GM21528 (cell line): ENCODE results near the gene IGLL5.

Experiments used
- ATAC-seq: cut with Tn5 transposase; IDR thresholded peaks from one replicate; pipeline ENCODE4 v1.9.1; 2021; ENCODE audit warnings: mild to moderate bottlenecking, moderate library complexity; ENCODE audit not compliant: unreplicated experiment, low FRiP score

IGLL5 gene

DNA sequence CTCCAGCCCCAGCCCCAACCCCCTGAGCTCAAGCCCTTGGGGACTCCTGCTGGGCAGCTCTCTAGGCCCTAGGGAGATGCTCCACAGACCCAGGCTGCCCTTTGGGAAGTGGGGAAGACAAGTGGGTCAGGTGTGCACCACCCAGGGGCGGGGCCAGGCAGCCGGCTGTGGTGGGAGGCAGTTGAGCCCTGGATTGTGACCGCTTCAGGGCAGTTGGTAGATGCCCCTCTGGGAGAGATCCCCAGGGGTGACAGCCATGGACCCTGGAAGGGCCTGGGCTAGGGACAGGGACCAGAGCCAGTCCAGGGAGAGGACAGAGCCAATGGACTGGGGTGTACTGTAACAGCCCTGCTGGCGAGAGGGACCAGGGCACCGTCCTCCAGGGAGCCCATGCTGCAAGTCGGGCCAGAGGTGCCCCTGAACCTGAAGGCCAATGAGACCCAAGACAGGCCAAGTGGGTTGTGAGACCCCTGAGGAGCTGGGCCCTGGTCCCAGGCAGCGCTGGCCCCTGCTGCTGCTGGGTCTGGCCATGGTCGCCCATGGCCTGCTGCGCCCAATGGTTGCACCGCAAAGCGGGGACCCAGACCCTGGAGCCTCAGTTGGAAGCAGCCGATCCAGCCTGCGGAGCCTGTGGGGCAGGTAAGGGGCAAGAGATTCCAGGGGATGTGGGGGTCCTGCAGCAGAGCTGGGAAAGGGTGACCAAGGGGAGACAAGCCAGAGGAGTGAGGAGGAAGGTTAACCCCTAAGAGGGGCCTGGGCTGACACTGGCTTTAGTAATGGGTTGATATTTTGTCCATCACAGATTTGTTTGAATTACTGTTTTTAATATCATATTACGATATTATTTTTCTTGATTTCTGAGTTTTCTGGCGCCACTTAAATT is at the start of gene IGLL5:
Gene IGLL5, plus strand, starts transcription at position 196 of the 883 bp plus-strand sequence. Its CDS starts 238 bp downstream, at position 434.
- no peak for ATAC-seq

- ATAC-seq = no peak
These were observed 49.3 kb upstream of the IGLL5 start for GRCh38 chr22:22838148-22838786.

- ATAC-seq = no peak
These were observed 47.9 kb upstream of the IGLL5 start for GRCh38 chr22:22839570-22840314.

DNA sequence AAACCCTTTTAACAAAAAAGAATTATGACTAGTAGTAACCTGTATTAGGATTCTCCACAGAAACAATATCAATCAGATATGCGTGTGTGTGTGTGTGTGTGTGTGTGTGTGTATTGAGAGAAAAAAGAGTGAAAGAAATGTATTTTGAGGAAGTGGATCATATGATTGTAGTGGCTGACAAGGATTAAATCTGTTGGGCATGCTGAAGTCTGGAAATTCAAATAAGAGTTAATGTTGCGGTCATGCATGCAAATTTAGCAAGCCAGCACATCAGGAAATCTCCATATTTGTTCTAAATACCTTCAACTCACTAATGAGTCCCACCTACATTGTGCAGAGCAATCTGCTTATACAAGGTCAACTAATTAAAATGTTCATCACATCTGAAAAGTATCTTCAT is 46.8 kb upstream of the IGLL5 start:
- ATAC-seq = no peak

GRCh38 chr22:22841598-22841997 is 46.0 kb upstream of the IGLL5 start:
- no peak for ATAC-seq

DNA sequence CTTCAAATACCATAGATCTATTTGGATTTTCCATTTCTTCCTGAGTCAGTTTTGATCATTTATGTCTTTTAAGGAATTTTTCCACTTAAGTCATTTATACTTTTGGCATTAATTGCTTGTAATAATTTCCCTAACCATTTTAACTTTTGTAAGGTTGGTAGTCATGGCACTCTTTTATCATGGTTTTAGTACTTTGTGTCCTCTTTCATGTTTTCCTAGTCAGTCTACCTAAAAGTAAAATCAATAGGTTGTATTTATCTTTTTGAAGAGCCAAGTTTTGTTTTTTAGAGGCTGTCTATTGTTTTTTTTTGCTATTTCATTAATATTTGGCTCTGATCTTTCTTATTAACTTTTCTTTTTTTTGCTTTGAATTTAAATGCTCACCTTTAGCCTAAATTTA is 45.5 kb upstream of the IGLL5 start:
- ATAC-seq = no peak

GRCh38 chr22:22843848-22844247 is 43.8 kb upstream of the IGLL5 start:
- ATAC-seq = no peak

- no peak for ATAC-seq
These were observed 40.4 kb upstream of the IGLL5 start for GRCh38 chr22:22847241-22847640.

DNA sequence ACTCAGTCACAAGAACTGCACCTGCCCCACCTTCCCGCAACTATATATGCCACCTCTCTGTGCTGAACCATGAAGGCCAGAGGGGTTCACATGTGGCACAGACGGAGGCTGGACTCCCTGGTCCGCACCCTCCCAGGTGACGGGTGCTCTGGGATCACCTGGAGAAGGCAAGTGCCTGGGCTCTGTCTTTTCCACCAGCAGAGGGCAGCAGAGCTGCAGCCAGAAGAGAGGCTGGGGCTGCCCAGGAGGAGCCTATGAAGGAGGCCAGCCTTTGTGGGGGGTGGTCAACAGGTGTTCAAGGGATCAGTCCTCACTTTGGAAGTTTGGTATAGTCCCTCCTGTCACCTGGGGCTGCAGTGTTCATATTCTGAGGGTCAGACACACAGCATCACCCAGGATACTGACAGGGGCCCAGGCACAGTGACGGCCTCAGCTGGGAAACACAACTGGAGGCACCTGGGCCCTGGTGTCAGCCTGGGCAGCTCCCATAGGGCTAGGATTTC is 39.2 kb upstream of the IGLL5 start:
- no peak for ATAC-seq

DNA sequence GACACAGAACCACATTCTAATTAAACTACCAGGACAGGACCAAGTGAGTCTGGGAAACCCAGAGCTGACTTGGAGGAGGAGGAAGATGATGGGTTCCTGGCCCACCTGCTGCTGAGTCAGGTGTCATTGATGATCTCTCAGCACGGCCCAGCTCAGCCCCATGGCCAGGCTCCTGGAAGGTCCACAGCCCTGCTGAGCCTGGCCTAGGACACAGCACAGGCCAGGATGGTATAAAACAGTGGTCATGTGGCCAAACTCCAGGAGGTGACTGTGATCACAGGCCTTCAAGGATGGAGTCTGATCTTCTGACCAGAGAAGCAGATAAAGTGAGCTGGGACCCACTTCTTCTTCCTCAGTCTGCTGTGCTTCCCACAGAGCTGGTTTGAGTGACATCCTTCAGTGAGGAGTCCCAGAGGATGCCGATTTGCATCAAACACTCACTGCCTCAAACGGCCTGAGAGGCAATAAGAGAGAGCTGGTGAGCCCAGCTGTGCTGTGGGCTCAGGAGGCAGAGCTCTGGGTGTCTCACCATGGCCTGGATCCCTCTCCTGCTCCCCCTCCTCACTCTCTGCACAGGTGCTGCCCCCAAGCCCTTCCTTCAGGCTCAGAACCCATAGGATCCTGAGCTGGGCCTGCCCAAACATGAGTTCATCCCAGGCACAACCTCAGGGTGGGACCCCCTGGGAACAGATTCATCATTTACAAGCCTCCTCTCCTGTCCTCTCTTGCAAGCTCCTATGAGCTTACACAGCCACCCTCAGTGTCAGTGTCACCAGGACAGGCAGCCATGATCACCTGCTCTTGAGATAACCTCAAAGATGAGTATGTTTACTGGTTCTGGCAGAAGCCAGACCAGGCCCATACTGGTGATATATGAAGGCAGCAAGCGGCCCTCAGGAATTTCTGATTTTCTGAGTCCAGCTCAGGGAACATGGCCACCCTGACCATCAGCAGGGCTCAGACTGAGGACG is 37.7 kb upstream of the IGLL5 start:
- ATAC-seq = no peak

DNA sequence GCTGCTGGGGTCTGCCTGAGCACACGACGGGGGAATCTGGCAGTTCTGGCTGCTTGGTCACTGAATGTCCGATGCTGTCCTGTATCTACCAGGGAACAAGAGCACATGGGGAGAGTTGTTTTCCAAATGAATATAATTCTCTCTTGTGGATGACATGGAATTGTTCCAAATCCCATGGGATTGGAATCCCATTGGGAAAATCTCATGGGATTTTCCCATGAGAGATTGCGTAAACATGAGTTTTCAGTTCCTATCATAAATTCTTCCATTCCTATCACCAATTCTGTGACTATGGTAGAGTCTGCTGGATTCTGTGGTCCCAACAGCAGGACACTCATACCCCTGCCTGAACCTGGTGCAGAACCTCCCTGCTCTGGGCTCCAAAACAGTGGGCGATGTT is 35.6 kb upstream of the IGLL5 start:
- ATAC-seq = no peak

DNA sequence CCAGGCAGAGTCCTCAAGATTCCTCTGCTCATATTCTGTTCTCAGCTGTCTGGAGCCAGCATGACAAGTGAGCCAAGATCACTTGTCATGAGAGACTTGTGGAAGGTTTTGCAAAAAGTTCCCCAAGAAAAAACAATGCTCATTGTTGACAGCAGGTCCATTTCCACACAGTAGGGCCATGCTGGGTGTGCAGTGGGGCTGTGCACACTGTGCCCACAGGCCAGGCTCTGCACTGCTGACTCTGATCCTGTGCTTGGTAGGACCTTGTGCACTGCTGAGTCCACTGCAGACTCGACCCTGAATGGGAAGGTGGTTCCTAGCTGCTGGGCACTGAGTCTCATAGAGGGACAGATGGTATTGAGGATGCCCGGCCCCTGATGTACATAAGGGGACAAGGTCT is 33.9 kb upstream of the IGLL5 start:
- ATAC-seq = no peak

DNA sequence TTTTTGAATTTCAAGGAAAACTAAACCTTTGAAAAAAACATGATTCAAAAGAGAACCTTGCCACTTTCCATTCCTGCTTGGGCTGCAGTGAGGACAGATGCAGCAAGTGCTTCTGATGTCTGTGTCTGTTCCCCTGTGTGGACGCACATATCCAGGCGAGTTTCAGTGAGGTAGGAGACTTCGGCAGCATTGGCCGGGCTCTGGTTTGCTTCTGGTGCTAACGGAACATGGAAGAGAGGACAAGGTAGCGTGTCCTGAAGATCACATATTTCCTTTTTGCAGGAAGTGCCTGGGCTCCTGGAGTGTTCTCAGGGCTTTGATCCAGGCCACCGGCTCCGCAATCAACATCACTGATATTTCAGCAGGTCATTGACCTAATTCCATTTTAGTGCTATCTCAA is 33.1 kb upstream of the IGLL5 start:
- ATAC-seq = no peak

DNA sequence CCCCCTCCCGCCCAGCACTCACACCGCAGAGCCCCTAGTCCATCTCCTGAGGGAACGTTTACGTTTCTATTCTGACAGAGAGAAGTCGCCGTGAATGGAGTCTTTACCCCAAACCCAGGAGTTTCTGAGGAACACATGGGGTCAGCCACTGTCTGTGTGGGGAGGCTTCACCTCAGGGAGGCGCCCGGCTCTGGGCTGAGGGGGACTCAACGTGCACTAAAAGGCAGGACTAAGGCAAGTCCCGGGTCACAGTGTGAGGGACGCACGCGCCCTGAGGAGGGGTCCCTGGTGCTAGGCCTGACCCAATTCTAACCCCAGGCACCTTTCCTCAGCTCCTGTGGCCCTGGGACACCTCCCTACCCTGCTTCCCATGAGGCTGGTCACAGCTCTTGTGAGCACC is 32.5 kb upstream of the IGLL5 start:
- no peak for ATAC-seq

GRCh38 chr22:22855617-22856308 is 31.9 kb upstream of the IGLL5 start:
- no peak for ATAC-seq

DNA sequence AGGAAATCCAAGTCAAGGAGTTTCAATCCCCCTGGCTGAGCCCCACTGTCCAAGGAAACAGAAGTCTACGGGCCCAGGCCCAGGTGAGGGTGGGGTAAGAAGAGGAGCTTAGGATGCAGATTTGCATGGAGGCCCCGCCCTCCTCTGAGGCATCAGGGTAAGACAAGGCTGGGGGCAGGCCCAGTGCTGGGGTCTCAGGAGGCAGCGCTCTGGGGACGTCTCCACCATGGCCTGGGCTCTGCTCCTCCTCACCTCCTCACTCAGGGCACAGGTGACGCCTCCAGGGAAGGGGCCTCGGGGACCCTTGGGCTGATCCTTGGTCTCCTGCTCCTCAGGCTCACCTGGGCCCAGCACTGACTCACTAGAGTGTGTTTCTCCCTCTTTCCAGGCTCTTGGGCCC is 31.3 kb upstream of the IGLL5 start:
- ATAC-seq = no peak

- no peak for ATAC-seq
These were observed 30.6 kb upstream of the IGLL5 start for GRCh38 chr22:22856885-22857606.

DNA sequence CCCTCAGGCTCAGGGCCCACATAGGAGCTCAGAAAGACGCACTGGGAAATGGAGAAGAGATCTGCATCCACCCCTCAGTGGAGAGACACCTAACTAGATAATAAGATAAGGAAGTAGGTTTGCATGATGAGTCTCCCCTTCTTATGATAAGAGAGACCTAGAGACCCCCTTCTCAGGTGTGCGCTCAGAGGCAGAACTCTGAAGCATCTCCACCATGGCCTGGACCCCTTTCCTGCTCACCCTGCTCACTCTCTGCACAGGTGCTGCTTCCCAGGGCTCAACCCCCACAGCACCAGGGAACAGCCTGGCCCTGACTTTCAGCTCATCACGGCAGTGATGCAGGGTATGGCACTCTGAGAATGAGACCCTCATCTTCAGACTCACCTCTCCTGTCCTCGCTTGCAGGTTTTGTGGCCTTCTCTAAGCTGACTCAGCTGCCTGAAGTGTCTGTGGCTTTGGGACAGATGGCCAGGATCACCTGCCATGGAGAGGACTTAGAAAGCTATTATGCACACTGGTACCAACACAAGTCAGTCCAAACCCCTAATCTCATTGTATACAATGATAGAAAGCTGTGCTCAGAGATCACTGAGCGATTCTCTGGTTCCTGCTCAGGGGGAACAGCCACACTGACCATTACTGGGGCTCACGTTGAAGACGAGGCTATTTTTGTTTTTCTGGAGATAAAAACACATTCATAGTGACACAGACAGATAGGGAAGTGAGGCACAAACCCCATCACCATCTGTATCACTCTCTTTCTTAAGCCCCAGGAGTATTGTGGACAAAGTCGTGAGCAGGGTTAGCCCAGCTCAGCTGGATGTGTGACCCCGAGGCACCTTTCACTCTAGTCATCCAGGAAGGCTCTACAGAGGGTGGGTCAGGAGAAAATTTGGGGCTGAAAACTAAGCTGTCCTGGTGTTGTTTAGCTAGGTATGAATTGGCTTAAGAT is 29.7 kb upstream of the IGLL5 start:
- no peak for ATAC-seq
